ENCODE measurements around the gene CNIH2.

DNA sequence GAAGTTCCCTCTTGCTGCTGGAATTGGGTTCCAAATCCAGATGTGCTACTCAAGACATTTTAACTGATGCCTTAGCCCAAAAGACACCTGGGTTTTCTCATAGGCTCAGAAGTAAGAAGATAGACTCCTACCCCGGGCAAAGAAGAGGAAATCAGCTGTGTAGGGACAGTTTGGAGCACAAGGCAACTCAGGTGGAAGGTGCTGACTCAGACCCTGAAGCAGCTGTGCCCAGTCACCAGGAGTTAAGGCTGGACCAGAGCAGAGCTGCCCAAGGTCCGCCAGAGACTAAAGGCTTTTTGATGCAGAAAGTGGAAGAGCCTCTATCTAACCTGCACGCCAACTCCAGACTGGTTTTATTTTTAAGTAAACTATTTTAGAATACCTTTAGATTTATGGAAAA lies 30.2 kb upstream of the CNIH2 start:
- TF ChIP-seq, protein P1, sequence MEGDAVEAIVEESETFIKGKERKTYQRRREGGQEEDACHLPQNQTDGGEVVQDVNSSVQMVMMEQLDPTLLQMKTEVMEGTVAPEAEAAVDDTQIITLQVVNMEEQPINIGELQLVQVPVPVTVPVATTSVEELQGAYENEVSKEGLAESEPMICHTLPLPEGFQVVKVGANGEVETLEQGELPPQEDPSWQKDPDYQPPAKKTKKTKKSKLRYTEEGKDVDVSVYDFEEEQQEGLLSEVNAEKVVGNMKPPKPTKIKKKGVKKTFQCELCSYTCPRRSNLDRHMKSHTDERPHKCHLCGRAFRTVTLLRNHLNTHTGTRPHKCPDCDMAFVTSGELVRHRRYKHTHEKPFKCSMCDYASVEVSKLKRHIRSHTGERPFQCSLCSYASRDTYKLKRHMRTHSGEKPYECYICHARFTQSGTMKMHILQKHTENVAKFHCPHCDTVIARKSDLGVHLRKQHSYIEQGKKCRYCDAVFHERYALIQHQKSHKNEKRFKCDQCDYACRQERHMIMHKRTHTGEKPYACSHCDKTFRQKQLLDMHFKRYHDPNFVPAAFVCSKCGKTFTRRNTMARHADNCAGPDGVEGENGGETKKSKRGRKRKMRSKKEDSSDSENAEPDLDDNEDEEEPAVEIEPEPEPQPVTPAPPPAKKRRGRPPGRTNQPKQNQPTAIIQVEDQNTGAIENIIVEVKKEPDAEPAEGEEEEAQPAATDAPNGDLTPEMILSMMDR (IDR thresholded peaks at IDR 0.05): no peak
- no peak for TF ChIP-seq EZH2 (IDR thresholded peaks at IDR 0.05; ENCODE audit: borderline replicate concordance, insufficient read depth, low read depth, low read length, poor library complexity, severe bottlenecking)
